ENCODE results near the gene MATN3.

DNA sequence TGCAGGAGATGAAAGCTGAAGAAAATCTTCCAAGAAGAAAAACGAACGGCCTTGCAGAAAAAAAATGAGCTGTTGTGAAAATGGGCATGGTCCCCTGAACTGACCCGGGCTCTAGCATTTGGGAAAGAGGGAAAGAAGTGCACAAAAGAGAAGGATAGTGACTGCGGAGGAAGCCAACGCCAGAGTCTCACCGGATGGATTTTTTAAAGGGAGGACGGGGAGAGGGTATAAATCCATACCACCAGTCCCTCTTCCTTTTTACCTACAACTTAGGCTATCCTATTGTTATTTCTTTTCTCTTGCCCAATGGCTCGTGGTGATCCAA lies 23.2 kb downstream of the MATN3 start:
- TF ChIP-seq ZFP30 (CRISPR knock-in tag; IDR thresholded peaks at IDR 0.05) = no peak
- TF ChIP-seq ARNTL (CRISPR knock-in tag; IDR thresholded peaks at IDR 0.05; ENCODE audit: borderline replicate concordance, low read depth) = no peak
- no peak for TF ChIP-seq RARB (CRISPR knock-in tag; IDR thresholded peaks at IDR 0.05)
- no peak for TF ChIP-seq ZNF8 (CRISPR knock-in tag; IDR thresholded peaks at IDR 0.05)
- TF ChIP-seq ISL1 (CRISPR knock-in tag; IDR thresholded peaks at IDR 0.05) = no peak
- no peak for TF ChIP-seq GLIS3 (CRISPR knock-in tag; IDR thresholded peaks at IDR 0.05)
- TF ChIP-seq CSRNP3 (CRISPR knock-in tag; IDR thresholded peaks at IDR 0.05) = no peak
- TF ChIP-seq, protein P1, sequence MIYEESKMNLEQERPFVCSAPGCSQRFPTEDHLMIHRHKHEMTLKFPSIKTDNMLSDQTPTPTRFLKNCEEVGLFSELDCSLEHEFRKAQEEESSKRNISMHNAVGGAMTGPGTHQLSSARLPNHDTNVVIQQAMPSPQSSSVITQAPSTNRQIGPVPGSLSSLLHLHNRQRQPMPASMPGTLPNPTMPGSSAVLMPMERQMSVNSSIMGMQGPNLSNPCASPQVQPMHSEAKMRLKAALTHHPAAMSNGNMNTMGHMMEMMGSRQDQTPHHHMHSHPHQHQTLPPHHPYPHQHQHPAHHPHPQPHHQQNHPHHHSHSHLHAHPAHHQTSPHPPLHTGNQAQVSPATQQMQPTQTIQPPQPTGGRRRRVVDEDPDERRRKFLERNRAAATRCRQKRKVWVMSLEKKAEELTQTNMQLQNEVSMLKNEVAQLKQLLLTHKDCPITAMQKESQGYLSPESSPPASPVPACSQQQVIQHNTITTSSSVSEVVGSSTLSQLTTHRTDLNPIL (CRISPR knock-in tag; IDR thresholded peaks at IDR 0.05; ENCODE audit: low read depth) = no peak

Data from SK-N-SH treated with all-trans-retinoic acid at 6 μM for 48 hours (cell line).